Ascending aorta (tissue), 2 donors: ENCODE data around the gene PCOLCE2. TPM values are rescaled to one million over a fixed set of nuclear protein-coding genes. Genes with fewer than 3 reads are reported as not detected.

Source experiments
- DNase-seq, 2 donors: peaks; one replicate each; pipeline ENCODE4 v3.0.0-alpha.2; 2019; ENCODE audit warnings: low spot score in 2 of 2
- H3K27ac ChIP-seq, 2 donors: fragments of 200-600 bp; sonication (generic); one replicate each; pipeline ENCODE4 v1.5.1; 2016 to 2017; ENCODE audit warnings: mild to moderate bottlenecking in 1 of 2
- H3K27me3 ChIP-seq: fragments of 200-600 bp; sonication (generic); one replicate; pipeline ENCODE4 v1.5.1; 2017
- H3K36me3 ChIP-seq, 2 donors: fragments of 200-600 bp; sonication (generic); one replicate each; pipeline ENCODE4 v1.5.1; 2016
- H3K4me1 ChIP-seq, 2 donors: fragments of 200-600 bp; sonication (generic); one replicate each; pipeline ENCODE4 v1.5.1; 2016 to 2017; ENCODE audit warnings: mild to moderate bottlenecking in 1 of 2
- H3K4me3 ChIP-seq, 2 donors: fragments of 200-600 bp; sonication (generic); one replicate each; pipeline ENCODE4 v1.5.1; 2016 to 2017; ENCODE audit warnings: mild to moderate bottlenecking in 1 of 2
- H3K9me3 ChIP-seq, 2 donors: fragments of 200-600 bp; sonication (generic); one replicate each; pipeline ENCODE4 v1.5.1; 2016
- CTCF ChIP-seq, 3 experiments: fragments of 200-600 bp in 2 of 3; fragments of 450-650 bp in 1 of 3; sonication (generic) in 2 of 3; IDR thresholded peaks; one replicate each; pipeline ENCODE4 v1.5.1; 2016 to 2019; ENCODE audit warnings: antibody characterized with exemption in 3 of 3, mild to moderate bottlenecking in 1 of 3, moderate library complexity in 1 of 3
- intact Hi-C: fragments of 100-400 bp; cut with DNase I; formaldehyde crosslinking; loops from one replicate; pipeline ENCODE4 v1.15.1; 2023
- total RNA-seq: library from RNA; depleted of rRNA; stranded (reverse); fragments of >200 nt; gene quantifications from one replicate; pipeline ENCODE4 v1.1.0, GENCODE V29; 2016

Gene PCOLCE2
- total RNA-seq, 1 donor from 2014 or later, result 58.1 TPM

- no peaks in the 10 kb centered on the region for H3K27me3 ChIP-seq
- no peaks in the 10 kb centered on the region for H3K9me3 ChIP-seq
- H3K4me1 ChIP-seq, result peaks cover 0 to 6% of the 10 kb centered on the region in 2 donors
- intact Hi-C loops, result no loop called here
- H3K36me3 ChIP-seq, result no peaks in the 10 kb centered on the region
- no peak overlapping the region for H3K4me3 ChIP-seq
- TF ChIP-seq CTCF (IDR thresholded peaks at IDR 0.05), result no peak
- no peak for DNase-seq
- no peak overlapping the region for H3K27ac ChIP-seq
Measured at GRCh38 chr3:142898346-142899213, 9.7 kb upstream of the PCOLCE2 start.

GRCh38 chr3:142897807-142898206 lies 8.9 kb upstream of the PCOLCE2 start:
- DNase-seq, result no peak
- Histone ChIP-seq H3K9me3 (no peaks in the 10 kb centered on the region), H3K27me3 (no peaks in the 10 kb centered on the region), H3K27ac (no peak overlapping the region), H3K4me3 (no peak overlapping the region), H3K36me3 (no peaks in the 10 kb centered on the region), H3K4me1 (peaks cover 0 to 6% of the 10 kb centered on the region in 2 donors)
- intact Hi-C loops, result loop anchor here (2.0 kb wide), 1 partner anchor 13 kb away; no protein-coding TSS in a partner anchor
- no peak for TF ChIP-seq CTCF (IDR thresholded peaks at IDR 0.05)

GRCh38 chr3:142896996-142897395 lies 8.1 kb upstream of the PCOLCE2 start:
- peaks cover 0 to 6% of the 10 kb centered on the region in 2 donors for H3K4me1 ChIP-seq
- TF ChIP-seq CTCF (IDR thresholded peaks at IDR 0.05), result no peak
- H3K27me3 ChIP-seq, result no peaks in the 10 kb centered on the region
- no peaks in the 10 kb centered on the region for H3K36me3 ChIP-seq
- no peaks in the 10 kb centered on the region for H3K9me3 ChIP-seq
- no peak overlapping the region for H3K4me3 ChIP-seq
- H3K27ac ChIP-seq, result no peak overlapping the region
- DNase-seq, result no peak
- intact Hi-C loops, result loop anchor here (2.0 kb wide), 1 partner anchor 14 kb away; no protein-coding TSS in a partner anchor

- no peaks in the 10 kb centered on the region for H3K36me3 ChIP-seq
- no peak overlapping the region for H3K4me3 ChIP-seq
- TF ChIP-seq CTCF (IDR thresholded peaks at IDR 0.05), result no peak
- intact Hi-C loops, result loop anchor here (2.0 kb wide), 1 partner anchor 15 kb away; no protein-coding TSS in a partner anchor
- no peaks in the 10 kb centered on the region for H3K9me3 ChIP-seq
- peaks cover 0 to 6% of the 10 kb centered on the region in 2 donors for H3K4me1 ChIP-seq
- peak overlapping the region in 1 of 2 donors; percentile 53 for H3K27ac ChIP-seq
- H3K27me3 ChIP-seq, result no peaks in the 10 kb centered on the region
- DNase-seq, result no peak
Measured at GRCh38 chr3:142896201-142896755, 7.4 kb upstream of the PCOLCE2 start.

- intact Hi-C loops, result no loop called here
- Histone ChIP-seq H3K4me3 (no peak overlapping the region), H3K27ac (no peak overlapping the region), H3K9me3 (no peaks in the 10 kb centered on the region), H3K36me3 (no peaks in the 10 kb centered on the region), H3K27me3 (no peaks in the 10 kb centered on the region), H3K4me1 (peaks cover 0 to 6% of the 10 kb centered on the region in 2 donors)
- DNase-seq, result no peak
- no peak for TF ChIP-seq CTCF (IDR thresholded peaks at IDR 0.05)
Measured at GRCh38 chr3:142894493-142894892, 5.6 kb upstream of the PCOLCE2 start.
